Loucy (cell line): ENCODE measurements around the gene HPS1.

Experiments
- H2AFZ ChIP-seq: fragments of 200-600 bp; sonication (generic); 2 replicates; pipeline ENCODE4 v1.6.0; 2016; ENCODE audit warnings: antibody characterized with exemption, mild to moderate bottlenecking, low read length, moderate library complexity
- H3F3A ChIP-seq: fragments of 200-600 bp; 2 replicates; pipeline ENCODE4 v1.6.0; 2016; ENCODE audit warnings: antibody characterized with exemption, low read depth, mild to moderate bottlenecking
- H3K27me3 ChIP-seq: fragments of 200-600 bp; sonication (generic); 2 replicates; pipeline ENCODE4 v1.6.1; 2014; ENCODE audit warnings: low read length, mild to moderate bottlenecking; ENCODE audit not compliant: insufficient read depth, poor library complexity, severe bottlenecking
- H3K36me3 ChIP-seq: fragments of 200-600 bp; sonication (generic); 2 replicates; pipeline ENCODE4 v1.6.1; 2016; ENCODE audit warnings: low read length; ENCODE audit not compliant: insufficient read depth
- H3K4me1 ChIP-seq: fragments of 200-600 bp; sonication (generic); 2 replicates; pipeline ENCODE4 v1.5.1; 2014; ENCODE audit warnings: low read length, mild to moderate bottlenecking; ENCODE audit not compliant: insufficient read depth, poor library complexity, severe bottlenecking
- H3K4me2 ChIP-seq: fragments of 200-600 bp; sonication (generic); 2 replicates; pipeline ENCODE4 v1.6.0; 2014; ENCODE audit warnings: antibody characterized with exemption, low read length, low read depth, mild to moderate bottlenecking; ENCODE audit not compliant: poor library complexity, severe bottlenecking
- H3K4me3 ChIP-seq: fragments of 200-600 bp; sonication (generic); 2 replicates; pipeline ENCODE4 v1.5.1; 2014; ENCODE audit warnings: low read length, mild to moderate bottlenecking, mixed read lengths; ENCODE audit not compliant: poor library complexity, severe bottlenecking
- H3K79me2 ChIP-seq: fragments of 200-600 bp; sonication (generic); 2 replicates; pipeline ENCODE4 v1.6.1; 2014; ENCODE audit warnings: low read length; ENCODE audit not compliant: insufficient read depth
- H3K9ac ChIP-seq: fragments of 200-600 bp; sonication (generic); 2 replicates; pipeline ENCODE4 v1.6.0; 2014; ENCODE audit warnings: mild to moderate bottlenecking, low read depth, low read length, moderate library complexity; ENCODE audit not compliant: poor library complexity, severe bottlenecking
- H3K9me2 ChIP-seq: fragments of 200-600 bp; sonication (generic); replicated peaks from 2 replicates; pipeline ENCODE4 v1.6.1; 2016; ENCODE audit warnings: low read depth, low read length, mixed read lengths
- H3K9me3 ChIP-seq: fragments of 200-600 bp; sonication (generic); 2 replicates; pipeline ENCODE4 v1.6.1; 2014; ENCODE audit warnings: mild to moderate bottlenecking, antibody characterized with exemption, low read length, low read depth; ENCODE audit not compliant: insufficient read depth
- H4K20me1 ChIP-seq: fragments of 200-600 bp; sonication (generic); 2 replicates; pipeline ENCODE4 v1.6.0; 2014; ENCODE audit warnings: antibody characterized with exemption, low read length, mild to moderate bottlenecking; ENCODE audit not compliant: insufficient read depth, poor library complexity, severe bottlenecking
- CTCF ChIP-seq: fragments of 200-600 bp; sonication (generic); conservative IDR thresholded peaks from 2 replicates; pipeline ENCODE4 v1.5.1; 2014; ENCODE audit warnings: mild to moderate bottlenecking, antibody characterized with exemption, low read length
- EZH2phosphoT487 ChIP-seq: fragments of 200-600 bp; IDR thresholded peaks from 2 replicates; pipeline ENCODE4 v1.6.1; 2018; ENCODE audit warnings: antibody characterized with exemption, mild to moderate bottlenecking, moderate library complexity, borderline replicate concordance

HPS1 gene

GRCh38 chr10:98463976-98464754 lies 17.4 kb upstream of the HPS1 start:
- H3K9me3 ChIP-seq, result no peaks in the 10 kb centered on the region
- no peaks in the 10 kb centered on the region for H3K79me2 ChIP-seq
- TF ChIP-seq EZH2phosphoT487 (no peak), CTCF (no peak)
- no peak overlapping the region for H3K9ac ChIP-seq
- H3K27me3 ChIP-seq, result no peaks in the 10 kb centered on the region
- no peaks in the 10 kb centered on the region for H3F3A ChIP-seq
- H3K9me2 ChIP-seq, result no peaks in the 10 kb centered on the region
- H3K4me1 ChIP-seq, result peaks cover 11% of the 10 kb centered on the region
- no peak overlapping the region for H3K4me2 ChIP-seq
- no peaks in the 10 kb centered on the region for H3K36me3 ChIP-seq
- no peaks in the 10 kb centered on the region for H4K20me1 ChIP-seq
- no peak overlapping the region for H3K4me3 ChIP-seq
- no peak overlapping the region for H2AFZ ChIP-seq

- no peaks in the 10 kb centered on the region for H3K27me3 ChIP-seq
- no peaks in the 10 kb centered on the region for H4K20me1 ChIP-seq
- no peak overlapping the region for H3K4me2 ChIP-seq
- H3K9me2 ChIP-seq, result no peaks in the 10 kb centered on the region
- no peak overlapping the region for H2AFZ ChIP-seq
- no peaks in the 10 kb centered on the region for H3K9me3 ChIP-seq
- H3K4me3 ChIP-seq, result no peak overlapping the region
- no peaks in the 10 kb centered on the region for H3K79me2 ChIP-seq
- H3F3A ChIP-seq, result no peaks in the 10 kb centered on the region
- H3K4me1 ChIP-seq, result peaks cover 5% of the 10 kb centered on the region
- TF ChIP-seq CTCF (no peak), EZH2phosphoT487 (no peak)
- no peaks in the 10 kb centered on the region for H3K36me3 ChIP-seq
- no peak overlapping the region for H3K9ac ChIP-seq
Observed at GRCh38 chr10:98463016-98463415, 16.3 kb upstream of the HPS1 start.

- H3K9me3 ChIP-seq, result no peaks in the 10 kb centered on the region
- H3K4me2 ChIP-seq, result no peak overlapping the region
- H3F3A ChIP-seq, result no peaks in the 10 kb centered on the region
- TF ChIP-seq EZH2phosphoT487, result no peak
- no peak for TF ChIP-seq CTCF
- H3K79me2 ChIP-seq, result no peaks in the 10 kb centered on the region
- H3K4me3 ChIP-seq, result no peak overlapping the region
- no peak overlapping the region for H2AFZ ChIP-seq
- no peaks in the 10 kb centered on the region for H3K27me3 ChIP-seq
- no peak overlapping the region for H3K9ac ChIP-seq
- H3K9me2 ChIP-seq, result no peaks in the 10 kb centered on the region
- H4K20me1 ChIP-seq, result no peaks in the 10 kb centered on the region
- H3K4me1 ChIP-seq, result no peaks in the 10 kb centered on the region
- H3K36me3 ChIP-seq, result no peaks in the 10 kb centered on the region
Observed at GRCh38 chr10:98461500-98461842, 14.7 kb upstream of the HPS1 start.
